Smooth muscle cell (in vitro differentiated cells): ENCODE data around the gene CCDC85C. TPM values are rescaled to one million over a fixed set of nuclear protein-coding genes. Genes with fewer than 3 reads are reported as not detected.

Experiments
- DNase-seq: peaks from one replicate; lab custom pipeline; 2025; ENCODE audit not compliant: unreplicated experiment; lab: John Stamatoyannopoulos, UW
- H2AFZ ChIP-seq: fragments of 200-600 bp; sonication (generic); 2 replicates; pipeline ENCODE4 v1.6.0; 2016; ENCODE audit warnings: antibody characterized with exemption, low read depth, mild to moderate bottlenecking
- H3F3A ChIP-seq: fragments of 200-600 bp; sonication (generic); 2 replicates; pipeline ENCODE4 v1.6.0; 2017; ENCODE audit warnings: antibody characterized with exemption, low read depth
- H3K27ac ChIP-seq: fragments of 200-600 bp; sonication (generic); 2 replicates; pipeline ENCODE4 v1.5.1; 2016; ENCODE audit warnings: low read depth, mild to moderate bottlenecking
- H3K27me3 ChIP-seq: fragments of 200-600 bp; sonication (generic); 2 replicates; pipeline ENCODE4 v1.6.1; 2016; ENCODE audit warnings: low read depth, mild to moderate bottlenecking
- H3K36me3 ChIP-seq: fragments of 200-600 bp; sonication (generic); 2 replicates; pipeline ENCODE4 v1.5.1; 2016; ENCODE audit warnings: low read depth
- H3K4me1 ChIP-seq: fragments of 200-600 bp; sonication (generic); 2 replicates; pipeline ENCODE4 v1.5.1; 2016; ENCODE audit warnings: low read depth
- H3K4me2 ChIP-seq: fragments of 200-600 bp; sonication (generic); 2 replicates; pipeline ENCODE4 v1.6.0; 2016; ENCODE audit warnings: mild to moderate bottlenecking
- H3K4me3 ChIP-seq: fragments of 200-600 bp; sonication (generic); 2 replicates; pipeline ENCODE4 v1.5.1; 2016; ENCODE audit warnings: mild to moderate bottlenecking
- H3K79me2 ChIP-seq: fragments of 200-600 bp; sonication (generic); 2 replicates; pipeline ENCODE4 v1.6.0; 2016; ENCODE audit warnings: low read depth, mild to moderate bottlenecking
- H3K9ac ChIP-seq: fragments of 200-600 bp; sonication (generic); 2 replicates; pipeline ENCODE4 v1.6.0; 2016; ENCODE audit warnings: low read depth
- H3K9me3 ChIP-seq: fragments of 200-600 bp; sonication (generic); replicated peaks from 2 replicates; pipeline ENCODE4 v1.5.1; 2016; ENCODE audit warnings: low read depth
- H4K20me1 ChIP-seq: fragments of 200-600 bp; sonication (generic); 2 replicates; pipeline ENCODE4 v1.6.0; 2016; ENCODE audit warnings: low read depth
- WGBS: methylation state at CpG from one replicate; pipeline ENCODE4 v1.1.7; 2016; ENCODE audit warnings: low lambda C conversion rate; 5-methylcytosine and 5-hydroxymethylcytosine counted together
- polyA plus RNA-seq: library from polyadenylated mRNA; unstranded; fragments of >200 nt; fragmentation: Nextera tagmentation; extraction: Ambion mirVana; gene quantifications from 2 replicates; pipeline ENCODE4 v1.2.1, GENCODE V29; 2016
- total RNA-seq: library from RNA; depleted of rRNA; stranded (reverse); fragments of >200 nt; gene quantifications from 2 replicates; pipeline ENCODE4 v1.2.3, GENCODE V29; 2014
- TF ChIP-seq, protein P1 (sequence below): fragments of 200-600 bp; sonication (generic); IDR thresholded peaks from 2 replicates; pipeline ENCODE4 v1.5.1; 2017; ENCODE audit warnings: borderline replicate concordance, mild to moderate bottlenecking, antibody characterized with exemption; ENCODE audit not compliant: insufficient read depth, poor library complexity, severe bottlenecking

CCDC85C gene
- total and polyA plus RNA-seq, 2 experiments from 2014 or later = 4.0 to 6.5 TPM

DNA sequence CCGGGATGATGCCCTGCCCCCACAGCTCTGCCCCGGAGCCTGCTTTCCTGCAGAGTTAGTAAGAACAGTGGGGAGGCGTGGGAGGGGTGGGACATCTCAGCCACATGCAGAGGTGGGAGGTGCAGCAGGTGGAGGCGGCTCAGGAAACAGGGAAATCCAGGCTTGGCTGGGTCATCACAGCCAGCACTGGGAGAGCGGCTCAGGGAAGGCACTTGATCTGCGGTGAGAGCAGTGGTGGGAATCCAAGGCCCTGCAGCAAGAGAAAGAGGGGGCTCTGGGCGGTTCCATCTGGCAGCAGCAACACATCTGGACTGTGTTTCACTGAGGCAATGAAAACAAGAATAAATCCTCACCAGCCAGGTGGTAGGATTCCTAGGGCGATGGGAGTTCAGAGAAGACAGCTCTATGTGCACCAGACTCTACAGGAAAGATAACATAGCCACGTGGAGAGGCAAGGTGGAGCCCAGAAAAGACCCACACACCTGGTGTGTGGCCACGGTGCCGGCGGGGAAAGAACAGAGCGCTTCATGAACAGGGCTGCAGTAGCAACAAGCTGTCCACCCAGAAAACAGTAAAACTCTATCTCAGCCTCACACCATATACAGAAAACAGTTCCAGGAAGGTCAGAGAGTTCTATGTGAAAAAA lies 57.6 kb downstream of the CCDC85C start:
- Histone ChIP-seq H3K79me2 (peaks cover 7% of the 10 kb centered on the region), H3K36me3 (no peaks in the 10 kb centered on the region), H3K4me1 (peaks cover 37% of the 10 kb centered on the region), H3K27ac (no peak overlapping the region), H3K27me3 (no peaks in the 10 kb centered on the region), H2AFZ (no peak overlapping the region), H4K20me1 (peaks cover 59% of the 10 kb centered on the region), H3K4me2 (no peak overlapping the region), H3K4me3 (no peak overlapping the region), H3F3A (no peaks in the 10 kb centered on the region), H3K9ac (no peak overlapping the region), H3K9me3 (no peaks in the 10 kb centered on the region)
- WGBS = 63% methylated on average over 13 of the region's 13 CpGs
- DNase-seq = no peak
- TF ChIP-seq, protein P1, sequence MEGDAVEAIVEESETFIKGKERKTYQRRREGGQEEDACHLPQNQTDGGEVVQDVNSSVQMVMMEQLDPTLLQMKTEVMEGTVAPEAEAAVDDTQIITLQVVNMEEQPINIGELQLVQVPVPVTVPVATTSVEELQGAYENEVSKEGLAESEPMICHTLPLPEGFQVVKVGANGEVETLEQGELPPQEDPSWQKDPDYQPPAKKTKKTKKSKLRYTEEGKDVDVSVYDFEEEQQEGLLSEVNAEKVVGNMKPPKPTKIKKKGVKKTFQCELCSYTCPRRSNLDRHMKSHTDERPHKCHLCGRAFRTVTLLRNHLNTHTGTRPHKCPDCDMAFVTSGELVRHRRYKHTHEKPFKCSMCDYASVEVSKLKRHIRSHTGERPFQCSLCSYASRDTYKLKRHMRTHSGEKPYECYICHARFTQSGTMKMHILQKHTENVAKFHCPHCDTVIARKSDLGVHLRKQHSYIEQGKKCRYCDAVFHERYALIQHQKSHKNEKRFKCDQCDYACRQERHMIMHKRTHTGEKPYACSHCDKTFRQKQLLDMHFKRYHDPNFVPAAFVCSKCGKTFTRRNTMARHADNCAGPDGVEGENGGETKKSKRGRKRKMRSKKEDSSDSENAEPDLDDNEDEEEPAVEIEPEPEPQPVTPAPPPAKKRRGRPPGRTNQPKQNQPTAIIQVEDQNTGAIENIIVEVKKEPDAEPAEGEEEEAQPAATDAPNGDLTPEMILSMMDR = no peak

GRCh38 chr14:99545586-99545985 lies 58.4 kb downstream of the CCDC85C start:
- DNase-seq = no peak
- Histone ChIP-seq H3K4me1 (peaks cover 44% of the 10 kb centered on the region), H4K20me1 (peaks cover 58% of the 10 kb centered on the region), H3K4me3 (no peak overlapping the region), H3K36me3 (no peaks in the 10 kb centered on the region), H3F3A (no peaks in the 10 kb centered on the region), H3K4me2 (no peak overlapping the region), H3K9ac (no peak overlapping the region), H2AFZ (no peak overlapping the region), H3K27me3 (no peaks in the 10 kb centered on the region), H3K27ac (no peak overlapping the region), H3K79me2 (peaks cover 4% of the 10 kb centered on the region), H3K9me3 (no peaks in the 10 kb centered on the region)
- 83% methylated on average over 6 of the region's 6 CpGs for WGBS
- TF ChIP-seq, protein P1 = no peak

DNA sequence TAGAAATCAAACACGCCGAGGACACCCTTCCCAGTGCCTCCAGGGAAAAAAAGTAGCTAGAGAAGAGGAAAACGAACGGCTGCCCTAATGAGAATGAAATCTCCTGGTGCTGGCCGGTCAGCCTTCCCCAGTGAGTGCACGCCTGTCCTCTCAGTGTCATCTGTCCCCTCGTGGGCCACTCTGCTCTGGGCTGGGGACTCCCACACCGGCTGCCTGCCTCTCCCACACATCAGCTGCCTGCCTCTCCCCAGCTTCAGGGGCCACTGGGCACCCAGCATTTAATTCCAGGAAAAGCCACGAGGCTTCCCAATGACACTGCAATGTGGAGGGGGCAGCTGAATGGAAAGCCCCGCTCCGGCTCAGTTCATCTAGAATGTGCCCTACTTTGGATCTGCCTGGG lies 59.0 kb downstream of the CCDC85C start:
- no peak overlapping the region for H3K4me2 ChIP-seq
- peaks cover 47% of the 10 kb centered on the region for H3K4me1 ChIP-seq
- H3F3A ChIP-seq = no peaks in the 10 kb centered on the region
- H3K27me3 ChIP-seq = no peaks in the 10 kb centered on the region
- 65% methylated on average over 11 of the region's 11 CpGs for WGBS
- no peak overlapping the region for H3K4me3 ChIP-seq
- H3K79me2 ChIP-seq = peaks cover 4% of the 10 kb centered on the region
- no peak overlapping the region for H3K27ac ChIP-seq
- peaks cover 53% of the 10 kb centered on the region for H4K20me1 ChIP-seq
- H3K9me3 ChIP-seq = no peaks in the 10 kb centered on the region
- DNase-seq = no peak
- H3K36me3 ChIP-seq = no peaks in the 10 kb centered on the region
- no peak overlapping the region for H3K9ac ChIP-seq
- TF ChIP-seq, protein P1 = no peak
- H2AFZ ChIP-seq = no peak overlapping the region

- no peaks in the 10 kb centered on the region for H3K27me3 ChIP-seq
- no peaks in the 10 kb centered on the region for H3K9me3 ChIP-seq
- H4K20me1 ChIP-seq = peaks cover 51% of the 10 kb centered on the region
- WGBS = 96% methylated on average over 12 of the region's 12 CpGs
- no peak overlapping the region for H3K9ac ChIP-seq
- no peak overlapping the region for H3K4me2 ChIP-seq
- no peak overlapping the region for H3K27ac ChIP-seq
- no peaks in the 10 kb centered on the region for H3F3A ChIP-seq
- peaks cover 46% of the 10 kb centered on the region for H3K4me1 ChIP-seq
- no peaks in the 10 kb centered on the region for H3K36me3 ChIP-seq
- DNase-seq = no peak
- no peak overlapping the region for H3K4me3 ChIP-seq
- TF ChIP-seq, protein P1 = no peak
- peaks cover 4% of the 10 kb centered on the region for H3K79me2 ChIP-seq
- no peak overlapping the region for H2AFZ ChIP-seq
These were observed 60.0 kb downstream of the CCDC85C start for GRCh38 chr14:99543985-99544384.
